Measurements from ENCODE around the gene LHX3.
"Not testable (repeated sequence)": the region's sequence is repeated elsewhere in the genome, so short reads cannot be mapped to it uniquely, and the experiment has no call there.

The LHX3 gene

DNA sequence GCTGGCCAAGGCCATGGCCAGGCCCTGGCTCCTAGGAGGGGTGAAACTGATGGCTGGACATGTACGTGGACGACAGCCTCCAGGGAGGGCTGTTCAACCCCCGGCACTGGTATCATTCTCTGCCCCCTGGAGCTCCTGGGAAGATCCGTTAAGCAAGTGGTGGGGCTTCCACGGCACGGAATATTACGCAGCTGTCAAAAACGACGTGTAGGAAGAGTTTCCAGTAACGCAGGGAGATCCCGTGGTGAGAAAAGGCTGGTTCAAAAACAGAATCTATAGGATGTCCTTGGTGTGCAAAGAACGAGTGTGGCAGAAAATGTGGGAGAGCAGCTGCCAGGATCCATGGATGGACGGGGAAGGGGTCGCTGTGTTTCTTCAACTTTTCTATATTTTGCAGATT is 50.0 kb downstream of the LHX3 start:
- no peak for DNase-seq (ENCODE audit: low read depth, low spot score)

DNA sequence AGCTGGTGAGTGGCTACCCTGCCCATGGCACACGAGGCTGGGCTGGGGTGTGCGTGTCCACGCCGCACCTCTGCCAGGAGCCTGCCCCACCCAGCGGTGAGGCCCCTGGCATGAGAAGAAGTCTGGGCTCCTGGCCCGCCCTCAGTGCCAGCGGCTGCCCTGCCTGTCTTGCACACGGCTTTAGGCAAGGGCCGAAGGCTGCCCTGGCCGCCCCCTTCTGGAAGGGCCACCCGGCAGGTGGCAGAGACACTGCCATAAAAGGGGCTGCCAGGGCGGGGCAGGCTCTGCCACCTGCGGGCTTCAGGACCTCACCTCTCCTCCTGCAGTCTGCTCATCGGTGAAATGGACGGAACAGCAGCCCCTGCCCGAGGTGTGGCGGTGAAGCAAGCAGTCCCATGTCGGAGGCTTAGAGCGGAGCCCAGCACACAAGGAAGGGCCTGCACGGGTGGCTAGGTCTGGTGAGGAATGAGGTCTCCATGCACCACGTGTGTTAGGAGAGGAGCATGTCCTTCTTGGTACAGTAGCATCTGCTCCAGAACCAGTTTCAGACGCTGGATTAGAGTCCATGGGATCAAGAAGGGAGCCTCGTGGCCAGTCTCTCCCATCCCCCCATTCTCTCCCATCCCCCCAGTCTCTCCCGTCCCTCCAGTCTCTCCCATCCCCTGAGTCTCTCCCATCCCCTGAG is 51.4 kb downstream of the LHX3 start:
- no peak for DNase-seq (ENCODE audit: low read depth, low spot score)

DNA sequence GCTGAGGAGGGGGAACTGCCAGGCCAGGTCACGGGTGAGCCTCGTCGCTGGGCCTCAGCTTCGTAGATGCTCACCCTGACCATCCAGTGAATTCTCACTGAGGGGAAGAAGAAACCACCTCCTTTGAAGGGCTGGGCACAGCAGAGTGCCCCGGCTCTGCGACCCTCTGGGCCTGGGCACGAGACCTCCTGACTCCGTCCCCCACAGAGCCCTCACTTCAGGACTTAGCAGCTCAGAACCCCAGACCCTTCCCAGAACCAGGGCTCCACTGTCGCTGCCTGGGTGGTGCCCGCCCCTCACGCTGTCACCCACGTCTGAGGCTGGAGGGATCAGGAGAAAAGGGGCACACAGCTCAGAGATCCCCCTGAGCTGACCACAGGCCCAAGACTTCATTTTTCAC is 52.0 kb downstream of the LHX3 start:
- no peak for DNase-seq (ENCODE audit: low read depth, low spot score)

DNA sequence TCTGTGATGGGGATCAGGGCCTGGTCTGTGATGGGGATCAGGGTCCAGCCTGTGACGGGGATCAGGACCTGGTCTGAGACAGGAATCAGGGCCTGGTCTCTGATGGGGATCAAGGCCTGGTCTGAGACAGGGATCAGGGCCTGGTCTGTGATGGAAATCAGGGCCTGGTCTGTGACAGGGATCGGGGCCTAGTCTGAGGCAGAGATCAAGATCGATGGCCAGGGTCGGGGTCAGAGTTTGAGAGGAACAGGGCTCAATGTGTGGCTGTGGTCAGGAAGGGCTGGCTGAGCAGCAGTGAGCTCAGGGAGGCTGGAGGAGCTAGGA is 52.4 kb downstream of the LHX3 start:
- DNase-seq (ENCODE audit: low read depth, low spot score), result no peak

DNA sequence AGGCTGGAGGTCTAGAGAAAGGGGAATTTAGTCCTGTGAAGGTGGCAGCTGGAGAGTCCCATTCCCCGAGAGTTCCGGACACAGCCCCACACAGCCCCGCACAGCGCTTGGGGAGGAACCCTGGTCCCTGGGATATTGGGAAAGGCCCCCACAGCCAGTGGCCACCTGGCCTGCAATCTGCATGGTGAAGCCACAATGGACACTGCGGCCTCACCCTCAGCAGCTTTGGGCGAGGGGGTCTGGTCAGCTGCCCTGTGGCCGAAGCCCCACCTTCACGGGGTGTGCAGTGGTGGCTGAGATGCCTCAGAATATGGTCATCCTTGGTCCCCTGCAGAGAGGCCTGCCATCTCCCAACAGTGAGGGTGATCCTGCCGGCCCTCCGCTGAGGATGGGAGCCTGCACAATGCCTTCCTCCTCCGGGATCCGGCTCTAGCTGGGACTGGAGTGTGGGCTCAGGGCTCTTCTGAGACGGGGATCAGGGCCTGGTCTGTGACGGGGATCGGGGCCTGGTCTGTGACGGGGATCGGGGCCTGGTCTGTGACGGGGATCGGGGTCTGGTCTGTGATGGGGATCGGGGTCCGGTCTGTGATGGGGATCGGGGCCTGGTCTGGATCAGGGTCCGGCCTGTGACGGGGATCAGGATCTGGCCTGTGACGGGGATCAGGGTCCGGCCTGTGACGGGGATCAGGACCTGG is 52.9 kb downstream of the LHX3 start:
- DNase-seq (ENCODE audit: low read depth, low spot score), result no peak

DNA sequence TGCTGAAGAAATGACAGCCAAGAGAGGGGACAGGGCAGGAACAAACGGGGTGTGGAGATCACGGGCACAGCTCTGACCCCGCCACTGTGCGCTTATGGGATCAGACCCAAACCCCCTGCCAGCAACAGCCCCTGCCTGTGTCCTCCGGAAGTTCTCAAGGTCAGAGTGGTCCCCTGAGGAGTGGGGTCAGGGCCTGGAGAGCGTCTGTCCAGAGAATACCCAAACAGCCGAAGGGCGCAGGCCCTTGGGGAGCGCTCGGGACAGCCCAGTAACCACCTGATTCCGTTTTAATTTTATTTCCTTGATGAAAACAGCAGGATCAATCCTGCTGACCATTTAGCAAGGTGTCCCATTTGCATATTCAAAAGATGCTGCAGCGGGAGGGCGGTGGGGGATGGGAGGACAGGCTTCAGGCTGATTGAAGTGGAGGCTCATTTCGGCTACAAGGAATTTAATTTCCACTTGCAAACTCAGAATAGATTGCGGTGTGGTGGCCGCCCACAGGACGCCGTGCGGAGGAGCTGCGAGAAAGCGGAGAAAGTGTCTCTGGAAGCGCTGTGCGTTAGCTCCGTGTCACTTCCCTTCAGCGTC is 53.6 kb downstream of the LHX3 start:
- peak; percentile 57 for DNase-seq (ENCODE audit: low read depth, low spot score)

DNA sequence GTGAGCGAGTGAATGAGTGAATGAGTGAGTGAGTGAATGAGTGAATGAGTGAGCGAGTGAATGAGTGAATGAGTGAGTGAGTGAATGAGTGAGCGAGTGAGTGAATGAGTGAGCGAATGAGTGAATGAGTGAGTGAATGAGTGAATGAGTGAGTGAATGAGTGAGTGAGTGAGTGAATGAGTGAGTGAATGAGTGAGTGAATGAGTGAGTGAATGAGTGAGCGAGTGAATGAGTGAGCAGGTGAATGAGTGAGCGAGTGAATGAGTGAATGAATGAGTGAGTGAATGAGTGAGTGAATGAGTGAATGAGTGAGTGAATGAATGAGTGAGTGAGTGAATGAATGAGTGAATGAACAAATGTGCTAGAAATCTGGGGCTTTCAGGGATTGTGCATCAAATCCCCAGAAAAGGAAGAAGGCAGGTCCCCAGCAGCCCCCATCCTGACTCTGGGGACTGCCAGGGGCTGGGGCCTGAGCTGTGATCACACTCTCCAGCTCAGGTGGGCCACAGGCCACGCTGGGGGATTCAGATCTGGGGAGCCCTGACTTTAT is 54.2 kb downstream of the LHX3 start:
- DNase-seq (ENCODE audit: low read depth, low spot score), result not testable (repeated sequence)

DNA sequence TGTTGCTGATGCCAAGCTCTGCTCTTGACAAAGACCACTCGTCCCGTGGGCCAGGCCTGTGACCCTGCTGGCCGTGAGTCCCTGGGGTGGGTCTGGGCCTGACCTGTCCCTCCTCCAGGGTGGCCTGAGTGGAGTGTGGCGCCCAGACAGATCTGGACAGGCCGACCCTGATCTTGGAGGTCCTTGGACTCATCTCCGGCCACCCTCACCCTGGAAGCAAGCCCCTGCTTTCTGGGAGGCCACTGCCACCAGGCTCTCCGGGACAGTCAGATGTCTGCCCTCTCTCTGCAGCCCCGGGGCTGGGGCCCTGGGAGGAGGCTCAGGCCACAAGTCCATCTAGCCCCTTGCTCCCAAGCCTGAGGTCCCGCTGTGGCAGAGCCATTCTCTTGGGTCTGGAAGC is 55.1 kb downstream of the LHX3 start:
- no peak for DNase-seq (ENCODE audit: low read depth, low spot score)

DNA sequence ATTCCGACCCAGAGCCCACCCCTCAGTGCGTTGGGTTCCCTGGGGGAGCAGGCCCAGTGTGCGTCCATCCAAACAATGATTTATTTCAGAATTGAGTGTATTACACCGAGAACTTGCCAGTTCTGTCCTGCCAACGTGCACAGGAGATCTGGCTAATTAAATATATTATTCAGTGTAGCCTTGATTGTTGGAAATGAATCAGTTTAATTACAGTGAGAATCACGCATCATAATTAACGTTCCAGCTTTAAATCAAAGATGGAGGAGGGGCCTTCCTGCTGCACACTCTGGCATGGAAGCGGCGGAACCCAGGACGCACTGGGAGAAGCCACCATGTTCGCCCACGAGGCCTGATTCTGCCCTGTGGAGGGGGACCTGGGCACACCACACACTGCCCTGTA is 55.6 kb downstream of the LHX3 start:
- DNase-seq (ENCODE audit: low read depth, low spot score), result no peak

DNA sequence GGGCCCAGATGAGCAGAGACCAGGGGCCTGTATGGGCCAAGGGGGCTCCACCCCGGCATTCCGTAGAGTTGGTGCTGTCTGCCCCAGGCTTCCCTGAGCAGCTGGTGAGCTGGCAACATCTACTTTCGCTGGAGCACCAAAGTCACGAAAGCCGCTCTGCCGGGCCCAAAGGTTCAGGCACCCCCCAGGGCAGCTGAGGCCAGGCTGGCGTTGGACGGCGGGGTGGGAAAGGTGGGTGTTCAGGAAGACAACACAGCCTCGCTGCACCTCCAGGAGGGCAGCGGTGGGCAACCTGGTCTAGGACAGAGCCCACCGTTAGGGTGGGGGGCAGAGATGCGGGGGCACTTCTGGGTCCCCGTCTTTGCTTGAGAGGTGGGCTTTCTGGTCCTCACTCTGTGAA is 56.2 kb downstream of the LHX3 start:
- DNase-seq (ENCODE audit: low read depth, low spot score), result no peak

DNA sequence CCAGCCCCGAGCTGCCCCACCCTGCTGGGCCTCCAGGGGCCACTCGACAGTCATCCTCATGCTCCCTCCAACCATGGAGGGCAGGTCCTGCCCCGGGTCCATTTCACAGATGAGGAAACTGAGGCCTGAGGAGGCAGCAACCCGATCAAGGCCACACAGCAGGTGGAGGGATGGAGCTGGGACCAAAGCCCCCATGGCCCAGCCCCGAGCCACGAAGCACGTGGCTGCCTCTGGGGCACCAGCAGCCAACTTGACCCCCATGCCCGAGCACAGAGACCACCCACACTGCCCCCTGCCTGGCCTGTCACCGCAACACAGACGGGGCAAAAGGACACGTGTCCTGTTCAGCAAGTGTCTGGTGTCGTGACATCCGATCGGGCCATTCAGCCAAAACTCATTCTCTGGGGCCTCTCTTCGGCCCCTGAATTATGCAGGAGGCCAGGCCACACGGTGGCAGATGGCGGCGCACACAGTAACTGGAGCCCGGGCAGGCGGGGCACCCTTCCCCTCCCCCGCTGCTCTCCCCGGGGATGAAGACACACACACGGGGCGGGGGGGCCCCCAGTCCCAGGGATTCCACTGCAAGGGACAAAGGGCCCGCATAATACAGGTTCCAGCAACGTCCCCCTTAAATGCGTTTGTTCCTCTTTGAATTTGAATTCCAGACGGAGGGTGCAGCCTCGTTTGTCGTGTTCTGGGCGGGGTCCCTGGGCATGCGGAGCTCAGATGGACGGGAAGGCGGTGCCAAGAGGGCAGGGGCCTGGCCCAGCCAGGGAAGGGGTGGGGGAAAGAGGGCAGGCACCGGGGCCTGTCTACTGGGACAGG is 56.8 kb downstream of the LHX3 start:
- DNase-seq (ENCODE audit: low read depth, low spot score), result no peak

DNA sequence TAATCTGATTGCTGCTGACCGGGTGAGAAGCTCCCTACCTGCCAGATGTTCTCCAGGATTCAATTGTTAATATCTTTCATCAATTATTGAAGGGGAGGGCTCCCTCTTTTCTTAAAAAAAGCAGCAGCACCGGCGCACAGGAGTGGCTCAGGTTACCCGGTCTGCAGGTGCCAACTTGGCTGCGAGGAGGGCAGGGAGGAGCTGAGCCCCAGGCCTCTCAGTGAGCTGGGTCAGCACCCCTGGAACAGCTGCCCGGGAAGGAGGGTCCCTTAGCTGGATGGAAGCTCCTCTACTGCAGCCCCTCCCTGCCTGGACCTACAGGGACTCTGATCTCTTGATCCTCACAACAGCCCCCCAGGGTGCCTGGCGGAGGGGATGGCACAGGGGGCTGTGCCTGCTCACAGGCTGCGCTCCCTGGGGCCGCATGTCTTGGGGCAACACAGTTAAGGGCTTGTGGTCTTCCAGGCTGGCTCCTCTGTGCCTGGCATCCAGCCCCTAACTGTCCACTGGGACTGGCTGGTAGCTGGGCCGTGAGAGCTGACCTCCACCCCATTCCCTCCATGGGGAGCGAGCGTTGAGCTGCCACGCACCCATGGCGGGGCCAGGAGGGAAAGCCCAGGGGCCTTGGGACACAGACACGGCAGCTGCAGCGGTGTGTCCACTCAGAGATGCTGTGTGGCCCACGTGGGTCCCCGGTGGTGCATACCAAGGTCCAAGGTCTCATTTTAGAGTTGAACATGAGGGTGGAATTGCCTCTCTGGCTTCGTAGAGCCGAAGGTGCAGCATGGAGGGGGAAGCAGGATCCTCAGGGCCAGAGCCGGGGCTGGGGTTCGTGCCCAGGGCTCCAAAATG is 57.7 kb downstream of the LHX3 start:
- no peak for DNase-seq (ENCODE audit: low read depth, low spot score)

All from ELF-1 (cell line).